ENCODE data around the gene LRFN4. TPM values are rescaled to one million over a fixed set of nuclear protein-coding genes. Genes with fewer than 3 reads are reported as not detected.

LRFN4 gene
- total and polyA plus RNA-seq, 4 donors, result 0.75 to 3.4 (median 1.5) TPM; not detected in 1

GRCh38 chr11:66892911-66893310, 36.0 kb downstream of the LRFN4 start:
- Histone ChIP-seq H3K36me3 (ENCODE audit: control insufficient read depth in 4 of 4, insufficient read depth in 3 of 4, low read depth in 1 of 4, low read length in 3 of 4) (no peaks in the 10 kb centered on the region), H3K9ac (ENCODE audit: low read depth in 1 of 2, low read length in 2 of 2) (no peak overlapping the region), H3K27ac (ENCODE audit: low read depth in 1 of 2, low read length in 2 of 2) (peak overlapping the region in 1 of 2 donors; percentile 31), H3K4me3 (ENCODE audit: low read depth in 1 of 3, low read length in 3 of 3) (no peak overlapping the region), H3K4me1 (ENCODE audit: control insufficient read depth in 4 of 4, insufficient read depth in 4 of 4, low read length in 3 of 4) (peaks cover 0 to 9% (median 3%) of the 10 kb centered on the region in 4 donors), H3K9me3 (ENCODE audit: control insufficient read depth in 4 of 4, low read length in 3 of 4) (no peaks in the 10 kb centered on the region), H3K27me3 (ENCODE audit: control insufficient read depth in 4 of 4, insufficient read depth in 4 of 4, low read length in 3 of 4) (no peaks in the 10 kb centered on the region)
- TF ChIP-seq JUND (IDR thresholded peaks at IDR 0.05) (no peak), SP1 (IDR thresholded peaks at IDR 0.05) (no peak), CTCF (IDR thresholded peaks at IDR 0.05; ENCODE audit: low read depth, low read length, missing input control) (no peak), TAF1 (conservative IDR thresholded peaks at IDR 0.05) (no peak), ATF3 (IDR thresholded peaks at IDR 0.05) (no peak), RAD21 (IDR thresholded peaks at IDR 0.05) (no peak), FOXA1 (IDR thresholded peaks at IDR 0.05) (no peak), YY1 (IDR thresholded peaks at IDR 0.05) (no peak), GABPA (IDR thresholded peaks at IDR 0.05 in 1 of 2, conservative IDR thresholded peaks at IDR 0.05 in 1 of 2) (no peak), RXRA (IDR thresholded peaks at IDR 0.05) (no peak), ZBTB33 (IDR thresholded peaks at IDR 0.05) (no peak), HNF4G (IDR thresholded peaks at IDR 0.05) (no peak), HNF4A (conservative IDR thresholded peaks at IDR 0.05) (no peak), REST (IDR thresholded peaks at IDR 0.05) (no peak), EGR1 (IDR thresholded peaks at IDR 0.05; ENCODE audit: low read depth in 2 of 2) (no peak)
- no peak for DNase-seq (ENCODE audit: low spot score)
- 81% methylated on average over 6 of the region's 6 CpGs for WGBS

- DNase-seq (ENCODE audit: low spot score), result no peak
- peaks cover 0 to 4% (median under 1%) of the 10 kb centered on the region in 4 donors for H3K4me1 ChIP-seq (ENCODE audit: control insufficient read depth in 4 of 4, insufficient read depth in 4 of 4, low read length in 3 of 4)
- 91% methylated on average over 2 of the region's 2 CpGs for WGBS
- H3K9me3 ChIP-seq (ENCODE audit: control insufficient read depth in 4 of 4, low read length in 3 of 4), result no peaks in the 10 kb centered on the region
- no peak overlapping the region for H3K27ac ChIP-seq (ENCODE audit: low read depth in 1 of 2, low read length in 2 of 2)
- no peaks in the 10 kb centered on the region for H3K36me3 ChIP-seq (ENCODE audit: control insufficient read depth in 4 of 4, insufficient read depth in 3 of 4, low read depth in 1 of 4, low read length in 3 of 4)
- no peaks in the 10 kb centered on the region for H3K27me3 ChIP-seq (ENCODE audit: control insufficient read depth in 4 of 4, insufficient read depth in 4 of 4, low read length in 3 of 4)
- H3K4me3 ChIP-seq (ENCODE audit: low read depth in 1 of 3, low read length in 3 of 3), result no peak overlapping the region
- H3K9ac ChIP-seq (ENCODE audit: low read depth in 1 of 2, low read length in 2 of 2), result no peak overlapping the region
- TF ChIP-seq TAF1 (conservative IDR thresholded peaks at IDR 0.05) (no peak), JUND (IDR thresholded peaks at IDR 0.05) (no peak), RAD21 (IDR thresholded peaks at IDR 0.05) (no peak), HNF4G (IDR thresholded peaks at IDR 0.05) (no peak), REST (IDR thresholded peaks at IDR 0.05) (no peak), EGR1 (IDR thresholded peaks at IDR 0.05; ENCODE audit: low read depth in 2 of 2) (no peak), RXRA (IDR thresholded peaks at IDR 0.05) (no peak)
These were observed 37.3 kb downstream of the LRFN4 start for GRCh38 chr11:66894141-66894540.

All from liver (tissue), 9 donors.